Activated naive CD4-positive, alpha-beta T cell treated with anti-CD3 and anti-CD28 coated beads for 36 hours (primary cell): ENCODE results near the gene GTPBP4. TPM values are rescaled to one million over a fixed set of nuclear protein-coding genes. Genes with fewer than 3 reads are reported as not detected.
A peak's percentile ranks its signal among the peaks of the same experiment; 100 is the strongest.
"Not testable (repeated sequence)": the region's sequence is repeated elsewhere in the genome, so short reads cannot be mapped to it uniquely, and the experiment has no call there.

ENCODE experiments used
- CTCF ChIA-PET: fragments of 350-600 bp; sonication (Branson Sonifier 250); formaldehyde crosslinking; loops from one replicate; lab custom pipeline; 2021; ENCODE audit warnings: antibody characterized with exemption; lab: Charles Lee
- DNase-seq: peaks from one replicate; pipeline ENCODE4 v3.0.0-alpha.2; 2020
- H3K27ac Mint-ChIP-seq: one replicate; pipeline ENCODE4 v1.8.0; 2021; ENCODE audit warnings: mild to moderate bottlenecking, mixed read lengths
- H3K27me3 Mint-ChIP-seq: one replicate; pipeline ENCODE4 v1.8.0; 2021; ENCODE audit warnings: low read depth, mixed read lengths
- H3K36me3 Mint-ChIP-seq: one replicate; pipeline ENCODE4 v1.8.0; 2021; ENCODE audit warnings: low read depth, mixed read lengths
- H3K4me1 Mint-ChIP-seq: one replicate; pipeline ENCODE4 v1.8.0; 2021; ENCODE audit warnings: low read depth, mixed read lengths
- H3K4me3 Mint-ChIP-seq: one replicate; pipeline ENCODE4 v1.8.0; 2021; ENCODE audit warnings: mild to moderate bottlenecking, moderate library complexity, mixed read lengths
- H3K9me3 Mint-ChIP-seq: one replicate; pipeline ENCODE4 v1.8.0; 2021; ENCODE audit warnings: mixed read lengths
- intact Hi-C: fragments of 100-400 bp; cut with micrococcal nuclease; formaldehyde crosslinking; loops from one replicate; pipeline ENCODE4 v1.15.1; 2023
- total RNA-seq, 2 experiments: library from RNA; stranded (reverse); gene quantifications; one replicate each; pipeline ENCODE4 v1.2.3, GENCODE V29; 2021

The GTPBP4 gene
- total RNA-seq, 2 experiments from 2014 or later: 98.3 to 98.9 TPM

DNA sequence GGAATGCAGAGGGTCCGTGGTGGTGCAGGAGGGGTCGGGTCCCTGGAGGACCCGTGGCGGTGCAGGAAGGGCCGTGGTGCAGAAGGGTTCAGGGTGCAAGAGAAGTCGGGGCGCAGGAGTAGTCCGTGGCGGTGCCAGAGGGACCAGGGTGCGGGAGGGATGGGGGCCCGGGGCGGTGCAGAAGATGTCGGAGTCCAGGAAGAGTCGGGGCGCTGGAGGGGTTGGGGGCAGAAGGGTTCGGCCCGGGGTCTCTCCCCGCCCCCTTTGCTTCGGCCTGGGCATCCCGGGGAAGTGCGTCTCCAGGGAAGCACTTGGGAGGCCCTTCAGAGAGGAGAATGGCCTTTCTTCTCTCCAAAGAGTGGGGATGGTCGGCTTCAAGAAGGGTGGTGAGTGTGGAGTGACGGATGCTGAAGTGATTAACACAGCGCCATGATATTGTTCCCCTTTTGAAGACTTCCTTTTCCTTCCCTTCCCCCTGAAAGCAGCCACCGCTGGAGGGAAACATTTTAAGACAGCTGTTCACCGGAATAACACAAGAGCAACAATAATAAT, 68.9 kb downstream of the GTPBP4 start:
- CTCF ChIA-PET: no interaction called here
- intact Hi-C loops: loop anchor here (2.0 to 5.0 kb wide), 2 partner anchors 68 to 920 kb away; partner anchors contain the start of genes GTPBP4 and ZMYND11
- peak overlapping the region; percentile 99 for H3K4me3 Mint-ChIP-seq
- H3K27me3 Mint-ChIP-seq: no peaks in the 10 kb centered on the region
- H3K27ac Mint-ChIP-seq: peak overlapping the region; percentile 90
- H3K9me3 Mint-ChIP-seq: no peaks in the 10 kb centered on the region
- DNase-seq: peak; percentile 18
- peaks cover 19% of the 10 kb centered on the region for H3K36me3 Mint-ChIP-seq
- peaks cover 79% of the 10 kb centered on the region for H3K4me1 Mint-ChIP-seq

GRCh38 chr10:1058017-1058416, 69.8 kb downstream of the GTPBP4 start:
- H3K27ac Mint-ChIP-seq: peak overlapping the region; percentile 90
- intact Hi-C loops: loop anchor here (5.0 kb wide), 1 partner anchor 921 kb away; the partner anchor contains the start of gene ZMYND11
- peak overlapping the region; percentile 99 for H3K4me3 Mint-ChIP-seq
- no peak for DNase-seq
- H3K27me3 Mint-ChIP-seq: no peaks in the 10 kb centered on the region
- no peaks in the 10 kb centered on the region for H3K9me3 Mint-ChIP-seq
- CTCF ChIA-PET: no interaction called here
- H3K36me3 Mint-ChIP-seq: peaks cover 14% of the 10 kb centered on the region
- peaks cover 79% of the 10 kb centered on the region for H3K4me1 Mint-ChIP-seq

GRCh38 chr10:1059902-1060301, 71.7 kb downstream of the GTPBP4 start:
- CTCF ChIA-PET: no interaction called here
- Mint-ChIP-seq H3K36me3 (peaks cover 10% of the 10 kb centered on the region), H3K9me3 (no peaks in the 10 kb centered on the region), H3K27ac (no peak overlapping the region), H3K4me1 (peaks cover 77% of the 10 kb centered on the region), H3K4me3 (no peak overlapping the region), H3K27me3 (no peaks in the 10 kb centered on the region)
- intact Hi-C loops: loop anchor here (5.0 kb wide), 1 partner anchor 923 kb away; the partner anchor contains the start of gene ZMYND11
- no peak for DNase-seq

- H3K27ac Mint-ChIP-seq: peak overlapping the region; percentile 70
- peaks cover 78% of the 10 kb centered on the region for H3K4me1 Mint-ChIP-seq
- H3K9me3 Mint-ChIP-seq: no peaks in the 10 kb centered on the region
- CTCF ChIA-PET: no interaction called here
- intact Hi-C loops: loop anchor here (2.0 kb wide), 1 partner anchor 13 kb away; the partner anchor contains the start of gene IDI1
- peaks cover 8% of the 10 kb centered on the region for H3K36me3 Mint-ChIP-seq
- H3K4me3 Mint-ChIP-seq: peak overlapping the region; percentile 30
- no peaks in the 10 kb centered on the region for H3K27me3 Mint-ChIP-seq
- DNase-seq: no peak
Measured at GRCh38 chr10:1061930-1062774, 73.9 kb downstream of the GTPBP4 start.

DNA sequence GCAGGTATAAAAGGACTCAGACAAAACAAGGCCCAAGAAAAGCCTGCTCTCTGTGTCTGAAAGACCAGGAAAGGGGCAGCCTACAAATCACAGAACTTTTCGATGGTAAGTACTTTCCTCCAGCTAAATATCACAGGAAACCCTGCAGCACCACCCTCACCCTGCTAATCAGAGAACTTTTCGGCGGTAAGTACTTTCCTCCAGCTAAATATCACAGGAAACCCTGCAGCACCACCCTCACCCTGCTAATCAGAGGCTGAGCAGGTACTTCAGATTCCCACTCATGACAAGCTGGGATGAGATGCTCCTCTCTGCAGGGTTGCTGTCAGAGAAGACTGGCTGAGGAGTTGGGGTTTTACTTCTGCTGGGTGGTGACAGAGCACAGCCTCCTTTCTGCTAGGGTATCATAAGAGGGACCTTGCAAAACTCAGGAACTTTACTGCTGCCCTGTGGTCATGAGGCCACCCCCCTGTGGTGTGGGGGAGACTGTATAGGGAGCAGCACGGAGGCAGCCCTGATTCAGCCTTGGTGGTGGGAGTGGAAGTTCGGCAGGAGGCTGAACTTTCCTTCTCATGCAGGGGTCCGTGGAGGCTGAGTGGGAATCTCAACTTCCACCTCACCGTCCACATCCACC, 75.1 kb downstream of the GTPBP4 start:
- Mint-ChIP-seq H3K27ac (peak overlapping the region; percentile 70), H3K27me3 (no peaks in the 10 kb centered on the region), H3K9me3 (no peaks in the 10 kb centered on the region), H3K36me3 (peaks cover 6% of the 10 kb centered on the region), H3K4me1 (peaks cover 77% of the 10 kb centered on the region), H3K4me3 (peak overlapping the region; percentile 30)
- intact Hi-C loops: loop anchor here (2.0 kb wide), 1 partner anchor 15 kb away; the partner anchor contains the start of gene IDI1
- DNase-seq: peak; percentile 32
- CTCF ChIA-PET: no interaction called here

DNA sequence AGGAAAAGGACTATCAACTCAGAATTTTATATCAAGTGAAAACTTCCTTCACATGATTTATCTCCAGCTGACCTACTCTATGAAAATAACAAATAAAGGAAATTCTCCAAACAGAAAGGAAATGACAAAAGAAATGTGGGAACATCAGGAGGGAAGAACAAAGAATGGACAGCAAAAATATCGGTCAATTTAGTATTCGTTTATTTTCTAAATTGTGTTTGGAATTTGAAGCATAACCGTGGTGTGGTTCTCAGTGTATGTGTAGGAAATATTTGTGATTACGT, 76.7 kb downstream of the GTPBP4 start:
- Mint-ChIP-seq H3K27ac (peak overlapping the region; percentile 5), H3K9me3 (no peaks in the 10 kb centered on the region), H3K4me1 (peaks cover 78% of the 10 kb centered on the region), H3K4me3 (no peak overlapping the region), H3K27me3 (no peaks in the 10 kb centered on the region), H3K36me3 (peaks cover 4% of the 10 kb centered on the region)
- CTCF ChIA-PET: no interaction called here
- intact Hi-C loops: no loop called here
- no peak for DNase-seq

DNA sequence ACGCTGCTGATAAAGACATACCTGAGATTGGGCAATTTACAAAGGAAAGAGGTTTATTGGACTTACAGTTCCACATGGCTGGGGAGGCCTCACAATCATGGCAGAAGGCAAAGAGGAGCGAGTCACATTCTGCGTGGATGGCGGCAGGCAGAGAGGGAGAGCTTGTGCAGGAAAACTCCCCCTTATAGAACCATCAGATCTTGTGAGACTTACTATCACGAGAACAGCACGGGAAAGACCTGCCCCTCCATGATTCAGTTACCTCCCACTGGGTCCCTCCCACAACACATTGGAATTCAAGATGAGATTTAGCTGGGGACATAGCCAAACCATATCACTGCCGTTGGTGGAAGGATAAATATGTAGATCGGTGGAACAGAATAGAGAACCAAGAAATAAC, 78.5 kb downstream of the GTPBP4 start:
- CTCF ChIA-PET, DNase-seq, H3K9me3 Mint-ChIP-seq, intact Hi-C loops, H3K4me3 Mint-ChIP-seq, H3K36me3 Mint-ChIP-seq, H3K27me3 Mint-ChIP-seq, H3K27ac Mint-ChIP-seq: not testable (repeated sequence)
- peaks cover 64% of the 10 kb centered on the region for H3K4me1 Mint-ChIP-seq

GRCh38 chr10:1068380-1069361, 80.4 kb downstream of the GTPBP4 start:
- peaks cover 45% of the 10 kb centered on the region for H3K4me1 Mint-ChIP-seq
- no peak overlapping the region for H3K4me3 Mint-ChIP-seq
- intact Hi-C loops: no loop called here
- no peak for DNase-seq
- H3K27me3 Mint-ChIP-seq: no peaks in the 10 kb centered on the region
- H3K9me3 Mint-ChIP-seq: no peaks in the 10 kb centered on the region
- no peak overlapping the region for H3K27ac Mint-ChIP-seq
- CTCF ChIA-PET: no interaction called here
- peaks cover 5% of the 10 kb centered on the region for H3K36me3 Mint-ChIP-seq

Other genes with a start within 250 kb of the GTPBP4 start
- 10 to 100 TPM; 66.7 to 69.3 TPM for gene LARP4B, start 56.7 kb upstream of the GTPBP4 start, total RNA-seq
- gene IDI2, start 37.4 kb downstream of the GTPBP4 start, total RNA-seq: not detected
- gene IDI1, start 60.7 kb downstream of the GTPBP4 start, total RNA-seq: 10 to 100 TPM; 68.2 to 68.5 TPM
- 10 to 100 TPM; 14.0 to 16.0 TPM for gene WDR37, start 68.0 kb downstream of the GTPBP4 start, total RNA-seq